ENCODE measurements around the gene PPARA. TPM values are rescaled to one million over a fixed set of nuclear protein-coding genes. Genes with fewer than 3 reads are reported as not detected.

The PPARA gene
- total RNA-seq, 1 experiment from 2014 or later: 14.5 TPM

GRCh38 chr22:46102159-46102558 lies 48.2 kb upstream of the PPARA start:
- Histone ChIP-seq H3K27ac (ENCODE audit: low read depth, low read length) (peak overlapping the region; percentile 14; the same call in 1 of the 2 replicates), H3K4me3 (replicated peaks in 1 of 2; ENCODE audit: low read depth in 1 of 2, low read length in 2 of 2) (no peak overlapping the region), H3K4me2 (ENCODE audit: low read length) (no peak overlapping the region), H3K36me3 (ENCODE audit: control insufficient read depth in 1 of 2, insufficient read depth in 2 of 2, low read length in 2 of 2) (peaks cover 23 to 48% of the 10 kb centered on the region in 2 experiments; a peak in 3 of 4 replicates), H3K9me3 (ENCODE audit: control insufficient read depth in 1 of 2, insufficient read depth in 1 of 2, low read depth in 1 of 2, low read length in 2 of 2) (no peaks in the 10 kb centered on the region), H3K79me2 (ENCODE audit: insufficient read depth, low read length) (peaks cover 72% of the 10 kb centered on the region), H2AFZ (ENCODE audit: low read depth, low read length, poor library complexity, severe bottlenecking) (no peak overlapping the region), H3K4me1 (ENCODE audit: control insufficient read depth in 1 of 2, insufficient read depth in 2 of 2, low read length in 2 of 2) (peaks cover 0 to 18% of the 10 kb centered on the region in 2 experiments; a peak in 1 of 4 replicates), H4K20me1 (ENCODE audit: insufficient read depth) (no peaks in the 10 kb centered on the region), H3K9me2 (ENCODE audit: insufficient read depth) (no peaks in the 10 kb centered on the region), H3K9ac (ENCODE audit: low read length) (no peak overlapping the region), H3K27me3 (ENCODE audit: insufficient read depth, low read length) (no peaks in the 10 kb centered on the region)
- POLR2A ChIA-PET: no interaction called here
- DNase-seq (ENCODE audit: low read depth, low spot score) (no peak), ATAC-seq (no peak)
- CTCF ChIA-PET: no interaction called here
- RAD21 ChIA-PET (ENCODE audit: low non-redundant PET in 1 of 2, low total read pairs in 2 of 2, uncharacterized antibody in 2 of 2, unreplicated experiment in 2 of 2): no interaction called here
- TF ChIP-seq CBX3 (IDR thresholded peaks at IDR 0.05; ENCODE audit: low read depth) (no peak), ZFX (IDR thresholded peaks at IDR 0.05) (no peak), EGR1 (IDR thresholded peaks at IDR 0.05; ENCODE audit: low read depth) (no peak), FOSL1 (IDR thresholded peaks at IDR 0.05; ENCODE audit: low read depth) (no peak), REST (IDR thresholded peaks at IDR 0.05; ENCODE audit: low read depth) (no peak), ZNF274 (IDR thresholded peaks at IDR 0.05; ENCODE audit: low read depth, low read length) (no peak)
- no TSS peak for BruUV-seq (replicated peaks)
- intact Hi-C loops (cut with micrococcal nuclease): no loop called here

GRCh38 chr22:46102752-46103151 lies 47.6 kb upstream of the PPARA start:
- no peak overlapping the region for H3K4me3 ChIP-seq (replicated peaks in 1 of 2; ENCODE audit: low read depth in 1 of 2, low read length in 2 of 2)
- no peaks in the 10 kb centered on the region for H3K9me3 ChIP-seq (ENCODE audit: control insufficient read depth in 1 of 2, insufficient read depth in 1 of 2, low read depth in 1 of 2, low read length in 2 of 2)
- H3K79me2 ChIP-seq (ENCODE audit: insufficient read depth, low read length): peaks cover 66% of the 10 kb centered on the region; the same call in 1 of the 2 replicates
- intact Hi-C loops (cut with micrococcal nuclease): no loop called here
- H3K27me3 ChIP-seq (ENCODE audit: insufficient read depth, low read length): no peaks in the 10 kb centered on the region
- peaks cover 2 to 24% of the 10 kb centered on the region in 2 experiments; a peak in 1 of 4 replicates for H3K4me1 ChIP-seq (ENCODE audit: control insufficient read depth in 1 of 2, insufficient read depth in 2 of 2, low read length in 2 of 2)
- BruUV-seq (replicated peaks): no TSS peak
- ChIA-PET RAD21 (ENCODE audit: low non-redundant PET in 1 of 2, low total read pairs in 2 of 2, uncharacterized antibody in 2 of 2, unreplicated experiment in 2 of 2) (no interaction called here), CTCF (no interaction called here), POLR2A (no interaction called here)
- no peak overlapping the region for H3K9ac ChIP-seq (ENCODE audit: low read length)
- no peak overlapping the region for H3K4me2 ChIP-seq (ENCODE audit: low read length)
- no peak for ATAC-seq
- no peak overlapping the region for H2AFZ ChIP-seq (ENCODE audit: low read depth, low read length, poor library complexity, severe bottlenecking)
- H3K27ac ChIP-seq (ENCODE audit: low read depth, low read length): 0 out of 2 replicates have a peak overlapping the region, but pooled peaks have one; percentile 7
- no peak for DNase-seq (ENCODE audit: low read depth, low spot score)
- H3K36me3 ChIP-seq (ENCODE audit: control insufficient read depth in 1 of 2, insufficient read depth in 2 of 2, low read length in 2 of 2): peaks cover 22 to 48% of the 10 kb centered on the region in 2 experiments; a peak in 3 of 4 replicates
- H4K20me1 ChIP-seq (ENCODE audit: insufficient read depth): no peaks in the 10 kb centered on the region
- no peaks in the 10 kb centered on the region for H3K9me2 ChIP-seq (ENCODE audit: insufficient read depth)
- TF ChIP-seq YY1 (IDR thresholded peaks at IDR 0.05; ENCODE audit: extremely low read depth, insufficient replicate concordance, low read depth, low read length) (no peak), RAD21 (IDR thresholded peaks at IDR 0.05; ENCODE audit: low read depth) (no peak), TCF7L2 (IDR thresholded peaks at IDR 0.05; ENCODE audit: borderline replicate concordance, extremely low read depth, insufficient read depth, insufficient read length) (no peak), REST (IDR thresholded peaks at IDR 0.05; ENCODE audit: low read depth) (no peak), ATF3 (IDR thresholded peaks at IDR 0.05) (no peak), EGR1 (IDR thresholded peaks at IDR 0.05; ENCODE audit: low read depth) (no peak), ELF1 (IDR thresholded peaks at IDR 0.05; ENCODE audit: borderline replicate concordance, low read depth) (no peak), SIN3A (IDR thresholded peaks at IDR 0.05; ENCODE audit: low read depth) (no peak), ZFX (IDR thresholded peaks at IDR 0.05) (no peak), CEBPB (IDR thresholded peaks at IDR 0.05; ENCODE audit: low read depth) (no peak), SRF (IDR thresholded peaks at IDR 0.05; ENCODE audit: low read depth) (no peak), ZNF274 (IDR thresholded peaks at IDR 0.05; ENCODE audit: low read depth, low read length) (no peak)
